ENCODE results near the gene PARP3. TPM values are rescaled to one million over a fixed set of nuclear protein-coding genes. Genes with fewer than 3 reads are reported as not detected.
A peak's percentile ranks its signal among the peaks of the same experiment; 100 is the strongest.

The PARP3 gene
- total RNA-seq, 6 experiments from 2014 or later, result 13.7 to 20.1 (median 17.1) TPM

GRCh38 chr3:51966016-51966415, 23.9 kb downstream of the PARP3 start:
- H3K36me3 Mint-ChIP-seq (ENCODE audit: low read depth), result no peaks in the 10 kb centered on the region
- TF ChIP-seq, protein P1, sequence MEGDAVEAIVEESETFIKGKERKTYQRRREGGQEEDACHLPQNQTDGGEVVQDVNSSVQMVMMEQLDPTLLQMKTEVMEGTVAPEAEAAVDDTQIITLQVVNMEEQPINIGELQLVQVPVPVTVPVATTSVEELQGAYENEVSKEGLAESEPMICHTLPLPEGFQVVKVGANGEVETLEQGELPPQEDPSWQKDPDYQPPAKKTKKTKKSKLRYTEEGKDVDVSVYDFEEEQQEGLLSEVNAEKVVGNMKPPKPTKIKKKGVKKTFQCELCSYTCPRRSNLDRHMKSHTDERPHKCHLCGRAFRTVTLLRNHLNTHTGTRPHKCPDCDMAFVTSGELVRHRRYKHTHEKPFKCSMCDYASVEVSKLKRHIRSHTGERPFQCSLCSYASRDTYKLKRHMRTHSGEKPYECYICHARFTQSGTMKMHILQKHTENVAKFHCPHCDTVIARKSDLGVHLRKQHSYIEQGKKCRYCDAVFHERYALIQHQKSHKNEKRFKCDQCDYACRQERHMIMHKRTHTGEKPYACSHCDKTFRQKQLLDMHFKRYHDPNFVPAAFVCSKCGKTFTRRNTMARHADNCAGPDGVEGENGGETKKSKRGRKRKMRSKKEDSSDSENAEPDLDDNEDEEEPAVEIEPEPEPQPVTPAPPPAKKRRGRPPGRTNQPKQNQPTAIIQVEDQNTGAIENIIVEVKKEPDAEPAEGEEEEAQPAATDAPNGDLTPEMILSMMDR (IDR thresholded peaks at IDR 0.05), result no peak
- peaks cover 27% of the 10 kb centered on the region for H3K4me1 Mint-ChIP-seq (ENCODE audit: low read depth)
- DNase-seq, result no peak
- H3K4me3 Mint-ChIP-seq, result peak overlapping the region; percentile 95
- H3K27ac Mint-ChIP-seq, result no peak overlapping the region
- no peaks in the 10 kb centered on the region; the same call in 1 of the 2 replicates for H3K27me3 Mint-ChIP-seq (ENCODE audit: insufficient read depth)
- H3K9me3 Mint-ChIP-seq, result no peaks in the 10 kb centered on the region

DNA sequence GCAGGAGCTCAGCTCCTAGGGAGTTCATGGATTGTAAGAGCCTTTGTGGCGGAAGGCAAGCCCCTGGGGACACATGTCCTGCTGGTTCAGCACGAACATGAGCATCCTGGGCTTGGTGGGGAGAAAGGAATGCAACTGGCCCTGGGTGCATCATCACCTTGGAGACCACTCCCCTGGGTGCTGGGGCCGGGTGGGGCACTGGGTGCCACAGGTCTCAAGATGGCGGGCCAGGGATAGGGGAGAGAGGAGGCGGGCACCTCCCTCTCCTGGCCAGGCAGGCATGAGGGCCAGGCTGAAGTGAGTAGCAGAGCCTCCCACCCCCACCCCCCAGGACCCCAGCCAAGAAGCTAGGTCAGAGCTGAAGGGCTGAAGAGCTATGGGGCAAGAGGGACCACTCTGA, 24.3 kb downstream of the PARP3 start:
- Mint-ChIP-seq H3K4me1 (ENCODE audit: low read depth) (peaks cover 27% of the 10 kb centered on the region), H3K9me3 (no peaks in the 10 kb centered on the region)

GRCh38 chr3:51966922-51967383, 24.8 kb downstream of the PARP3 start:
- TF ChIP-seq, protein P1 (IDR thresholded peaks at IDR 0.05), result no peak
- Mint-ChIP-seq H3K9me3 (no peaks in the 10 kb centered on the region), H3K36me3 (ENCODE audit: low read depth) (no peaks in the 10 kb centered on the region), H3K4me3 (peak overlapping the region; percentile 95), H3K27me3 (ENCODE audit: insufficient read depth) (no peaks in the 10 kb centered on the region; the same call in 1 of the 2 replicates), H3K27ac (peak overlapping the region; percentile 85), H3K4me1 (ENCODE audit: low read depth) (peaks cover 27% of the 10 kb centered on the region)
- DNase-seq, result no peak

More for the DNA sequence above, 24.3 kb downstream of the PARP3 start:
- TF ChIP-seq, protein P1 (IDR thresholded peaks at IDR 0.05), result no peak
- Mint-ChIP-seq H3K27me3 (ENCODE audit: insufficient read depth) (no peaks in the 10 kb centered on the region; the same call in 1 of the 2 replicates), H3K4me3 (peak overlapping the region; percentile 95), H3K27ac (peak overlapping the region; percentile 85), H3K36me3 (ENCODE audit: low read depth) (no peaks in the 10 kb centered on the region)
- DNase-seq, result no peak

GRCh38 chr3:51967384-51968169, 25.4 kb downstream of the PARP3 start, which contains the start of gene PCBP4:
PCBP4 (minus strand) TSS chr3:51967454; CDS start chr3:51961240, 6,214 bp downstream.
- peak; percentile 40 for DNase-seq
- no peaks in the 10 kb centered on the region for H3K36me3 Mint-ChIP-seq (ENCODE audit: low read depth)
- peak within 1 kb of the TSS; percentile 85 for H3K27ac Mint-ChIP-seq
- TF ChIP-seq, protein P1 (IDR thresholded peaks at IDR 0.05), result no peak
- peaks cover 27% of the 10 kb centered on the region for H3K4me1 Mint-ChIP-seq (ENCODE audit: low read depth)
- no peaks in the 10 kb centered on the region; the same call in 1 of the 2 replicates for H3K27me3 Mint-ChIP-seq (ENCODE audit: insufficient read depth)
- no peaks in the 10 kb centered on the region for H3K9me3 Mint-ChIP-seq
- H3K4me3 Mint-ChIP-seq, result peak within 1 kb of the TSS; percentile 95

GRCh38 chr3:51968170-51968775, 26.1 kb downstream of the PARP3 start:
- Mint-ChIP-seq H3K9me3 (no peaks in the 10 kb centered on the region), H3K4me1 (ENCODE audit: low read depth) (peaks cover 21% of the 10 kb centered on the region), H3K36me3 (ENCODE audit: low read depth) (no peaks in the 10 kb centered on the region), H3K4me3 (peak overlapping the region; percentile 86), H3K27me3 (ENCODE audit: insufficient read depth) (no peaks in the 10 kb centered on the region; the same call in 1 of the 2 replicates), H3K27ac (peak overlapping the region; percentile 77)
- TF ChIP-seq, protein P1 (IDR thresholded peaks at IDR 0.05), result no peak
- no peak for DNase-seq
